HepG2 (cell line): ENCODE measurements around the gene CTNNA2.

Experiments used
- PHF21A ChIP-seq: sonication (generic); formaldehyde crosslinking; IDR thresholded peaks from 2 replicates; pipeline ENCODE4 v1.5.0; 2020; ENCODE audit warnings: mild to moderate bottlenecking, missing genetic modification reagents
- TAF1 ChIP-seq: sonication (generic); formaldehyde crosslinking; IDR thresholded peaks from 2 replicates; pipeline ENCODE4 v1.4.0; 2020; ENCODE audit warnings: missing genetic modification reagents
- TP53 ChIP-seq: sonication (generic); formaldehyde crosslinking; conservative IDR thresholded peaks from 2 replicates; pipeline ENCODE4 v1.4.0; 2020; ENCODE audit warnings: missing genetic modification reagents

DNA sequence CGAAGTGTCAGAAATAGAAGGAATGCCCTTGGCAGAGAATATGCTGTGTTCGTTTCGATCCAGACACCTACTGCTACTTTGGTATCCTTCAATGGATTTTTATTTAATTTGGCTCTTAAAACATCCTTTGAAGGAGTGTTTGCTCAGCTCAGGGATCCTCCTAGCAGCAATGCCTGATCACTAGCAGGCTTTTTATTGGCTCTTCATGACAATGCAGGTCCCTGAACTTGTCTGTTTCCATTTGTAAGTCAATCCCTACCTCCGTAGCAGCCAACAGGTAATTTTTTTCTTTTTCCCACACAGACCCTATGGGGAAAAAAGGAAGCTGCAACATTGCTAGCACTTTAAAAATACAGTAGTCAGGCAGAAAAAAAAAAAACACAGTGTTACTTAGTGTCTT is 1157.9 kb downstream of the CTNNA2 start:
- TF ChIP-seq TAF1 (CRISPR knock-in tag): no peak
- TF ChIP-seq PHF21A (CRISPR knock-in tag): no peak
- no peak for TF ChIP-seq TP53
